RWPE2 (cell line): Measurements from ENCODE around the gene TMEM87B.

Experiments
- ATAC-seq: fragments of 200-7000 bp; cut with Tn5 transposase; 3 replicates; pipeline ENCODE4 v1.9.1; 2021; ENCODE audit warnings: low read depth
- DNase-seq: peaks from one replicate; pipeline ENCODE4 v3.0.0-alpha.2; 2020; ENCODE audit warnings: low spot score
- H3K27ac ChIP-seq: fragments of 450-650 bp; 2 replicates; pipeline ENCODE4 v1.5.1; 2017; ENCODE audit warnings: mild to moderate bottlenecking; ENCODE audit not compliant: poor library complexity, severe bottlenecking
- H3K27me3 ChIP-seq: fragments of 250-450 bp; sonication (Bioruptor Pico); 2 replicates; pipeline ENCODE4 v1.5.1; 2021; ENCODE audit warnings: mild to moderate bottlenecking, moderate library complexity; ENCODE audit not compliant: insufficient read depth, poor library complexity, severe bottlenecking
- H3K36me3 ChIP-seq: fragments of 250-450 bp; sonication (Bioruptor Pico); 2 replicates; pipeline ENCODE4 v1.5.1; 2020; ENCODE audit warnings: low read depth, mild to moderate bottlenecking, moderate library complexity
- H3K4me1 ChIP-seq: fragments of 250-450 bp; sonication (Bioruptor Pico); 2 replicates; pipeline ENCODE4 v1.5.1; 2021; ENCODE audit warnings: mild to moderate bottlenecking, moderate library complexity; ENCODE audit not compliant: insufficient read depth, poor library complexity, severe bottlenecking
- H3K4me3 ChIP-seq: fragments of 250-450 bp; sonication (Bioruptor Pico); 2 replicates; pipeline ENCODE4 v1.5.1; 2021; ENCODE audit warnings: mild to moderate bottlenecking, moderate library complexity; ENCODE audit not compliant: severe bottlenecking
- H3K9me3 ChIP-seq: fragments of 250-450 bp; sonication (Bioruptor Pico); 2 replicates; pipeline ENCODE4 v1.5.1; 2021; ENCODE audit warnings: mild to moderate bottlenecking, moderate library complexity; ENCODE audit not compliant: severe bottlenecking
- CTCF ChIP-seq: fragments of 450-650 bp; IDR thresholded peaks from one replicate; pipeline ENCODE4 v1.5.1; 2017; ENCODE audit warnings: mild to moderate bottlenecking, moderate library complexity; ENCODE audit not compliant: poor library complexity, severe bottlenecking

The TMEM87B gene

GRCh38 chr2:112054847-112055729 is at the start of gene TMEM87B:
TMEM87B (plus strand) TSS chr2:112055269; CDS start chr2:112055592, 323 bp downstream.
- DNase-seq (peak; percentile 96), ATAC-seq (peak; percentile 65)
- TF ChIP-seq CTCF, result no peak
- Histone ChIP-seq H3K27ac (peak within 1 kb of the TSS; percentile 89), H3K9me3 (no peaks in the 10 kb centered on the region), H3K36me3 (peaks cover 11% of the 10 kb centered on the region), H3K27me3 (no peaks in the 10 kb centered on the region), H3K4me3 (peak within 1 kb of the TSS; percentile 57), H3K4me1 (peaks cover 9% of the 10 kb centered on the region)

- H3K36me3 ChIP-seq, result no peaks in the 10 kb centered on the region
- no peak for TF ChIP-seq CTCF
- no peak for DNase-seq
- H3K4me3 ChIP-seq, result no peak overlapping the region
- H3K4me1 ChIP-seq, result peaks cover 15% of the 10 kb centered on the region
- H3K27me3 ChIP-seq, result no peaks in the 10 kb centered on the region
- ATAC-seq, result no peak
- no peak overlapping the region for H3K27ac ChIP-seq
- H3K9me3 ChIP-seq, result no peaks in the 10 kb centered on the region
Measured at GRCh38 chr2:112005406-112006075, 49.5 kb upstream of the TMEM87B start.

- DNase-seq (no peak), ATAC-seq (peak; percentile 75)
- no peak overlapping the region for H3K4me3 ChIP-seq
- no peak overlapping the region for H3K27ac ChIP-seq
- peaks cover 15% of the 10 kb centered on the region for H3K4me1 ChIP-seq
- no peaks in the 10 kb centered on the region for H3K36me3 ChIP-seq
- no peak for TF ChIP-seq CTCF
- no peaks in the 10 kb centered on the region for H3K9me3 ChIP-seq
- H3K27me3 ChIP-seq, result no peaks in the 10 kb centered on the region
Measured at GRCh38 chr2:112006076-112006410, 49.0 kb upstream of the TMEM87B start.

GRCh38 chr2:112007493-112007892 is 47.6 kb upstream of the TMEM87B start:
- H3K4me1 ChIP-seq, result peaks cover 8% of the 10 kb centered on the region
- no peak for TF ChIP-seq CTCF
- H3K27ac ChIP-seq, result no peak overlapping the region
- DNase-seq, result no peak
- no peaks in the 10 kb centered on the region for H3K9me3 ChIP-seq
- no peaks in the 10 kb centered on the region for H3K36me3 ChIP-seq
- no peak for ATAC-seq
- no peak overlapping the region for H3K4me3 ChIP-seq
- no peaks in the 10 kb centered on the region for H3K27me3 ChIP-seq
